Measurements from ENCODE around the gene AMBRA1.
"Not testable (repeated sequence)": the region's sequence is repeated elsewhere in the genome, so short reads cannot be mapped to it uniquely, and the experiment has no call there.

AMBRA1 gene

DNA sequence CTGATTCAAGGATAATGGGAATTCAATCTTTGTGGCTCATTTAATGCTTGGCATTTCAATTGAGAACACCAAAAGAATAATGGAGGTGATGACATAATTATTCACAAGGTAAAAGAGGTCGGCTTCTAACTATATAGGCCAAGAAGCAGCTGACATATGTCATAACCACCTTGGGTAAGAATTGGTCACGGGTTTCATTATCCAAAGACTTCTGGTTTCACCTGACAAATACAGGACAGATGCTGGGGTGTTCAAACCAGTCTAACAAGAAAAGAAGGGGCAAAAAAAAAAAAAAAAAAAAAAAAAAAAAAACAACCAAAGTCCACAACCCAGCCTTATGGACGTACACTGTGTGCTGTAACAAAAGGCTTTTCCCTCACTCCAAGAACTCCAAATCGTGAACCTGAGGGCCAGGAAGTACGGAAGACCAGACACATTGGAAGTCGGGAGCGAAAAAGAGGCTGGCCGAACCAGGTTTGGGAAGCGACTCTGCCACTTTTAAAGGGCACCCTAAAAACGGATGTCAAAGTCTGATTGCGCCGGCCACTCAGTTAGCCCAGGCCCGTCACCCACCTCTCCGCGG lies 22.8 kb upstream of the AMBRA1 start:
- no peak for DNase-seq

DNA sequence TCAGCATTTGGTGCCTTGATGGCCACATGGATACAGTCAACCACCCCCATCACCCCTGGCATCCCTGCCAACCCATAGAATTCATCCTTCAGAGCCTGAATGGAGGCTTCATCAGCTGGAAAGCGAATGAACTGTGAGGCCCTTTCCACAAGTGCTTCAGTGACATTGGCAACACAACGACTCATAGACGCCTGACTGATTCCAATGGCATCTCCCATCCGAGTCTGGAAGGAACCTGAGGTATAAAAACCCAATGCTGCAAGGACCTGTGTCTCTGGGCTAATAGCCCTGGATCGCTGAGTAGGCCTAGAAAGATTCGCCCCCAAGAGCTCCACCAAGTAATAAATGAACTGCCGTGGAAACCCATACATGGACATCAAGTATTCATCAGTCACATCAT lies 21.9 kb upstream of the AMBRA1 start:
- DNase-seq: no peak

DNA sequence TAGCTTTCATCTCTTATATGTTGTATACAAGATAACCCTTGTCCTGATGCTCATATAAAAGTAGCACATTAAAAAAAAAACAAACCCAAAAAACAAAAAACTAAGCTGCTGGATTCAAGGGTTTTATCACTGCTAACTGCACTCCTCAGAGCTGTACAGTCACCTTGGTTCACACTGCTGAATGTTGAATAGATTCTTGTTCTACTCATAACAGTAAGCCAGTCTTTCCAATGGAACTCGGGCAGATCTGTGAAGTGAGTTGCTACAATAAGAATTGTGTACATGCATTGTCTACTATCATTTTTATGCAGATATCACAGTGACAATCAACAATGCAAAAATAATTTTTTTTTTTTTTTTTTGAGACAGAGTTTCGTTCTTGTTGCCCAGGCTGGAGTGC lies 18.5 kb upstream of the AMBRA1 start:
- no peak for DNase-seq

DNA sequence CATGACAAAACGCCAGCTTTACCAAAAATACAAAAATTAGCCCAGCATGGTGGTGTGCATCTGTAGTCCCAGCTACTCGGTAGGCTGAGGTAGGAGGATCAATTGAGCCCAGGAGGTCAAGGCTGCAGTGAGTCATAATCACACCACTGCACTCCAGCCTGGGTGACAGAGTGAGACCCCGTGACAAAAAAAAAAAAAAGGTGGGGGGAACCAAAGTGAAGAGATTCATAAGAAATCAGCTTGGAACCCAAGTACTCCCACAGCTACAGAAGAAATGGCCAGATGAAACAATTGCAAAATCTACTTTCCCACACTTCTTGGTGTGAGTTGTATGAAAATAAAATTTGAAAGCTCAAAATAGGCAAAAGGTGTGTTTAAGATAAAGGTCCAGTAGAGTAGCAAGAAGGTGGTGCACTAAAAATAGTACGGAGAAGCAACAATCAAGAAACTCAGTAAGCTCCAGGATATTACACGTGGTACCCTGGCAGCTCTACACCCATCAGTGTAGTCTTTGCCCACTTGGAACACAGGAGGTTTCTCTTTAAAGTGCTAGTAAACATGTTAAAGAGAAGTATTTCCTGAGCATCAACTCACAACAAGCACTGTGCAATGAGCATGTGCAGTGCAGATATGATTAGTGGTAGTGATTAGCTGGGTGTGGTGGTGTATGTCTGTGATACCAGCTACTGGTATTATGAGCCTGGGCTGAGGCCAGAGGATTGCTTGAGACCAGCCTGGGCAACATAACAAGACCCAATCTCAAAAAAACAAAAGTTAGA lies 17.9 kb upstream of the AMBRA1 start:
- DNase-seq: no peak

DNA sequence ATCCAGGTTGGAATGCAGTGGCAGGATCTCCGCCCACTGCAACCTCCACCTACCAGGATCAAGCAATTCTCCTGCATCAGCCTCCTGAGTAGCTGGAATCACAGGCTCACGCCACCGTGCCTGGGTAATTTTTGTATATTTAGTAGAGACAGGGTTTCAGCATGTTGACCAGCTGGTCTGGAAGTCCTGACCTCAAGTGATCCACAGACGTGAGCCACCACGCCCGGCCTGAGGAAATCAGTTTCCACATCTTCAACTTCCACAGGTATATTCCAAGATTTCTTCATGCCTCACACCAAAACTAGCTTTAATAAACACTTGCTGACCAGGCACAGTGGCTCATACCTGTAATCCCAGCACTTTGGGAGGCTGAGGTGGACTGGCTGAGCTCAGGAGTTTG lies 15.6 kb upstream of the AMBRA1 start:
- no peak for DNase-seq

DNA sequence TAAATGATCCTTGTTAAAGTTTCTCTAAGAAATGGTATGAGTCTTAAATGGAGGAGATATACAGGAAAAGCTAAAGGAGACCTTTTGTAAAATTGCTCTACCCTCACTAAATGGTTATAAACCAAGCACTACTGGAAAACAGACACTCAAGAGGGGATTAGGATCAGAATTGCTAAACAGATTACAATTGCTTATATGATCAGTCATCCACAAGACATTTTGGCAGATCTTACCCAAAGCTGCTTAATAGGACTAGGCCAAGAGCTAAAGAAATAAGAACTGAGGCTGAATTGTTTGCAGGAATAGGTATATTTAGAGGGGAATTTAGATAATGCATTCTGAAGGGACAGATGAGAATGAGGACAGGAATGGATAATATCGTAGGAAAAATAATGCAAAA lies 13.7 kb upstream of the AMBRA1 start:
- DNase-seq: no peak

DNA sequence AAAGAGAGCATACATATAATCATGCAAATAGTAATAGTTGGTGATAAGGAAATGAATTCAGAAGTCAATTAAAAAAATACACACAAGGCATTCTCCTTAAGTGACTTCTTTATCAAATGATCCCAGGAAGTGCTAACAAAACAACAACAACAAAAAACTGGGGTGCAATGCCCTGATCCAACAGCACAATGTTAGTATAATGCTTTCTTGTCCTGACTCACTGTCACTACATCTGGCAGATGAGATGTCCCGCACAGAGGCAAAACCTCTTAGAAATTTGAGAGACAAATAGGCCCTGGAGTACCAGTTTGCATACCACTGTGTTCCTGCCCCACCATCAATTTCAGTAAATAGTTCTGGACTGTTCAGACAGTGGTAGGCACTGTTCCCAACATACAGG lies 11.0 kb upstream of the AMBRA1 start:
- DNase-seq: no peak

DNA sequence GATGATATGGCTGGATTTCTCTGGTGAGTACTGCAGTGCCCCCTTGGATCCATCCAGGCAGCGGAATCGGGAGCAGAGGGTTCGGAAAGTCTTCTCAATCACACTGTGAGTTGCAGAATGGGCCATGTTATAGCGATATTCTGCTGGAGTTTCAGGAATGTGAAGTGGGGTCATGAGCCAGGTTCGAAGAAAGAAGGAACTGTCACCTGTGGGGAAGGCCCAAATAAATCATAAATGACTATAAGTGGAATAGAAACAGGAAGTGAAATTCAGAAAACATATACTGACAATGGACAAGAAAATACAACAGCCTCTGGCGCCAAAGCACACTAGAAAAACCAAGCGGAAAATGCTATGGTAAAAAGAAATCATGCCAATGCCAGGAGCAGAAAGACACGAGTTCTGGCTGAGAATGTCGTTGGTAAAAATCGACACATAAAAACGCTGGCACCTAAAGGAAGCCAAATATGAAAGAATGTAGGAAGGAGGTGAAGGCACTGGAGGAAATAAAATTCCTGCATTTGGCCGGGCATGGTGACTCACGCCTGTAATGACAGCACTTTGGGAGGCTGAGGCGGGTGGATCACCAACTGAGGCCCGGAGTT lies 10.0 kb upstream of the AMBRA1 start:
- no peak for DNase-seq

DNA sequence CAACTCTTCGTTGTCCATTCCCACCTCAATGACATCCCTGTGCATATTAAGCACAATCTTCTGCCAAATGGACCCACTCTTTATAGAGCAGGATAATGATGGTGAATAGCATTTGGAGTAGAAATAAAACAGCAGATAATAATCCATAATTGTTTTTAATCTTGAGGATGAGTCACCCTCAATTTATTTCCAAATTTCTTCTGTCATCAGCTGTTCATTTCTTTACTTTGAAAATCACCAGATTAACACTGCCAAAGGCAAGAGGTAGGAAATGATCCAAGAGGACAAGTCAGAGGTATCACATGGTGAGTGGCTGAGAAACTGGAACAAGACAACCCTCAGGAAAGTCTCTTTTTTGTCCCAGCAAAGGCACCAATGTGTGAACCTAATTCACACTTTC lies 7.3 kb upstream of the AMBRA1 start:
- DNase-seq: no peak

DNA sequence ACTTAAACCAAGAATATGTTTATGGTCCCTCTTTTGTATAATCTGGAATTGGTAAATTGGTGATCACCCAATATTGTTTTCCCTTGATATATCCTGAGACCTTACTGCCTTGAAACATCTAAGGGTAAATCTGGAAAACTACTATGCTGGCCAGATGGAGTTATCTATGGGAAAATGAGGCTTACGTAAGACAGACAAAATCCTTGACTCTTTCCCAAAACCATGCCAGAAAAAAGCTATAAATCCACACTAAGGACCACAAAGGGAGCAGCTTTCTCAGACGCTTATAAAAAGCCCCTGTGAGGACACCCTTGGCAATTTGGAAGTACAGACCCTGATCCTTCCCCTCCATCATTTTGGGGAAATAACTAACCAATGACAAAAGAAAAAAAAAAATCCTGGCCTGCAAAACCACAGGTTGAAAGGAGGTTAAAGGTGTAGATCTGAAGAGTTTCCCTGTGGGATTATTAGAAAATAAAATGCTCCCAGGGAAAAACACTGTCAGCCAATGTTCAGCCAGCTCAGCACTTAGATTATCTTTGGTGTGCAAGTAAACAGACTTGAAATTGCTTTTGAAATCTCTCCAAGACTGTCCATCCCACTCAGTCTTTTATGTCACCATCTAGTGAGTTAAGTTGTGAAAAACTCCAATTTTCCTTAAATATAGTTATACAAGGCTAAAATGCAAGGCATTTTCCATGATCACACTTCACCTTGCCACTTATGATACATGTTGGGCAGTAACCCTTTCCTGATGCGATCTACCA lies 6.6 kb upstream of the AMBRA1 start:
- no peak for DNase-seq

DNA sequence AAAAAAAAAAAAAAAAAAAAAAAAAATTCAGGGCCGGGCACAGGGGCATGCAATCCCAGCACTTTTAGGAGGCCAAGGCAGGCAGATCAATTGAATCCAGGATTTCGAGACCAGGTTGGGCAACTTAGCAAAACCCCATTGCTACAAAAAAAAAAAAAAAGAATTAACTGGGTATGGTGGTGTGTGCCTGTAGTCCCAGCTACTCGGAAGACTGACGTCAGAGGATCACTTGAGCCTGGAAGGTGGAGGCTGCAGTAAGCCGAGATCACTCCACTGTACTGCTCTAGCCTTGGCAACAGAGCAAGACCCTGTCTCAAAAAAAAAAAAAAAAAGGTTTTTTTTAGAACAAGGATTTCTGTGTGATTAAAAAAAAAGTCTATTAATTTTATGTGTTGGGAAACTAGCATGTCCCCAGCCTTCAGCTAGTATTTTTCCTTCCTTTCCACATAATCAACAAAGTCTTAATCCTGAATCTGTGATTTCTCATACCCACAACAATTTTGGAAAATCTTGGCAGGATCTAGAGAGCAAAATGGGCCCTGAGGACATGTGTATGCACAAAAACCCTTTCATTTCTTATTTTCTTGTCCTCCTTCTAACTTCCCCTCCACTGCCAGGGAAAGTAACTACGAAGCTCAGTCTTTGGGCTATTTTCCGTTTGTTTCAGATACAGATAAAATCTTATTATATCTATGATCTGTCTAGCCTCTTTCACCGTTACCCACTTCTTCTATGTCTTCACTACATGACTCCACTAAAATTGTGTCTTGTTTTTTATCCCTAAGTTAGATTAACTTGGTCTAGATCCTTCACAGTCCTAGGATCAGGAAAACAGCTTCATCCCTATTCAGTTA lies 5.7 kb upstream of the AMBRA1 start:
- no peak for DNase-seq

DNA sequence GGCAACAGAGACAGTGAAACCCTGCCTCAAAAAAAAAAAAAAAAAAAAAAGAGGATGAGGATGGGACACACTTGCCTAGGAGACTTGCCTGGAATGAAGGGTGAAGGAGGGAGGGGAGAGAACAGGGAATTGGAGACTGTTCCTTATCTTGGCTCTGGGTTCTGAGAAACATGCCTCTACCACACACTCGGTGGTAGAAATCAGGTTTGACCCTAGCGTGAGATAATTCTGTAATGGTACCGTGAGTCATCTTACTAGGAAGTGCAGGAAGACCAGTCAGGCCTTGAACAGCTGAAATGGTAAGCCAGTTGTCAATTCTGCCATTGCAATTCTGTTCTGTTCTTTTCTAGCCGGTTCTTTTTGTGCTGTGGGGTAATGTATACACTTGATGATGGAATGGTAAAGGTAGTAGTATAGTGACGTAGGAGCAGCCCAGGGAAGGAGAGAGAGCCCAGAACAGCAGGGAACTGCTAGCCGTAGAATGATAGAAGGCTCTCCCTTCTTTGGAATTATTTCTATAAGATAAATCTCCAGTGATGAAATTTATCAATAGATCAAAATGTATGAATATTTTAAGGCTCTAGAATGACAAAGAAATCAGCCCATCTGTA lies 3.9 kb upstream of the AMBRA1 start:
- no peak for DNase-seq

DNA sequence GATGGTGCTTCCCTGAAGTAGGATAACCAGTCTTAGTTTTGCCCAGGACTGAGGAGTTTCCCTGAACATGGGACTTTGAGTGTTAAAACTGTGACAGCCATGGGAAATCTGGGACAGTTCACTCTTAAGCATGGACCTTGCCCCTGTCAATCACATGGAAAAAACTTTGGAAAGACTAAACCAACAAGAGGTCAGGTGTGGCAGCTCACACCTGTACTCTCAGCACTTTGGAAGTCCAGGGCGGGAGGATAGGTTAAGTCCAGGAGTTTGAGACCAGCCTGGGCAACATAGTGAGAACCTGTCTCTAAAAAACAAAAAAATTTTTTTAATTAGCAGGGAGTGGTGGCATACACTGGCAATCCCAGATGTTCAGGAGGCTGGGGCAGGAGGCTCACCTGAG lies 3.3 kb upstream of the AMBRA1 start:
- no peak for DNase-seq

DNA sequence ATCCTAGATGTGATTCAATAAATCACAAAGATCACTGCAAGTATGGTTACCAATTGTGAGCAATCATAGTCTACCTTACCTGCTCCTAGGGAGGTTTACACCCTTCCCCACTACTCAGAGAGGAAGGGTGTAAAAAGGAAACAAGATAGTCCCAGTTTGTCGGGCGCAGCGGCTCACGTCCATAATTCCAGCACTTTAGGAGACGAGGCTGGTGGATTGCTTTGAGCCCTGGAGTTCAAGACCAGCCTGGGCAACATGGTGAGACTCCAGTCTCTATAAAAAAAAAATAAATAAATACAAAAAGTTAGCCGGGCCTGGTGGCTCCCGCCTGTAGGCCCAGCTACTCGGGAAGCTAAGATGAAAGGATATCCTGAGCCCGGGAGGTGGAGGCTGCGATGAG lies 962 bp upstream of the AMBRA1 start:
- no peak for DNase-seq

DNA sequence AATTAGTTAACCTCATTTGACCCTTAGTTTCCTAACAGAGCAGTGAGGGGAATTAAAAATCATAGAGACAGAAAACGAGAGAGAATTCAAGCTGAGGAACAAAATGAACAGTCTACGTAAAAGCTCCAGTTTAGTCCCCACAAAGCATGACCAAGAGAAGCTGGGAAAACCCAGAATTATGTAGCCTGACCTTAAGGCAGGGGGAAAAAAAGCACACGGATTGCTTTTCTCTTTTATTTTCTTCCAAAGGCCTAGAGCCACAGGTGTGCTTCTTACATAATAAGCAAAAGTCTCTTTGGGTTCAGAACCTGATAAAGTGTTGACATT lies 514 bp upstream of the AMBRA1 start:
- DNase-seq: no peak

DNA sequence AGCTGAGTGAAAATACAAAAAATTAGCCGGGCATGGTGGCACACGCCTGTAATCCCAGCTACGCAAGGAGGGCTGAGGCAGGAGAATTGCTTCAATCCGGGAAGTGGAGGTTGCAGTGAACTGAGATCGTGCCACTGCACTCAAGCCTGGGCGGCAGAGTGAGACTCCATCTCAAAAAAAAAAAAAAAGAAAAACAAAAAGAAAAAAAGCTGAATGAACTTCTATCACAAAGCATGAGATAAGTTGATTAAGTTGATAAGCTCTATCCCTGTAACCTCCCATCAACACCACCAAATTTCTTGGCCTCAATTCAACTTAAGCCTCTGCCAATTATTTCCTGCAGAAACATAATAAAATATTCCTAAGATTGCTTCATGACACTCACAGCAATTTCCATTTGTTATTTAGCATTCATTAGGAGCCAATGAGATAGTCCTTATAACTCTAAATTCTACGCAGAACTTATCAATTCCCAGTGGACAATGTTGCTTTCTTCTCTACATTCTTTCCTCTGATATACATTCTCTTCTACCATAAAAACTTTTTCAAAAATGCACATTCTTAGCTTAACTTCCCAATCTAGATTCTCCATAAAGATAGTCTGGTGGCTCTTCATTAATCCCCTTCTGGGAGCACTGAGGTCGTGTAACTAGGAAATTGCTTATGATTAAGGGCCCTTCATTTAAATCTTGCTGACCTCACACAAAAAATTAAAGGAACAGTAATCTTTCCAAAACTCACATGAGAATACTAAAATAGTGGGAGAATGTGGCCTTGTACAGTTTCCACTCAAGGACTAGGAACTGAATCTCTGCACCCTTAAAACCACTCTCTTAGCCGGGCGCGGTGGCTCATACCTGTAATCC lies 2.9 kb downstream of the AMBRA1 start:
- no peak for DNase-seq

DNA sequence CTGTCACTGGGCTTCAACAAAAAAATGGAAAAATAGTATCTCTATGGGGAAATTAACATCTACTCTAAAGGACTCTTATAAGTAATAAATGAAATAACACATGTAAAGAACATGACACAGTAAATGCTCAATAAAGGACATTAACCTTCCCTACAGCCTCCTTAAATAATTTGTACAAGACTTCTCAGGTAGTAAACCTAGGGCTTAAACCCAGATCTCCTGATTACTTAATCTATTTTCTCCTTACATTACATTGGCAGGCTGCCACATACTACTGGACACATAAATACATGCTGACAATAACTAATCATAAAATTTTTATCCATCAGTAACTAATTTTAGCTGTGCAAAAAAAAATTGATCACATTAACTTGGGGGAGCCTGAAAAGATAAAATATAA lies 4.9 kb downstream of the AMBRA1 start:
- DNase-seq: no peak

DNA sequence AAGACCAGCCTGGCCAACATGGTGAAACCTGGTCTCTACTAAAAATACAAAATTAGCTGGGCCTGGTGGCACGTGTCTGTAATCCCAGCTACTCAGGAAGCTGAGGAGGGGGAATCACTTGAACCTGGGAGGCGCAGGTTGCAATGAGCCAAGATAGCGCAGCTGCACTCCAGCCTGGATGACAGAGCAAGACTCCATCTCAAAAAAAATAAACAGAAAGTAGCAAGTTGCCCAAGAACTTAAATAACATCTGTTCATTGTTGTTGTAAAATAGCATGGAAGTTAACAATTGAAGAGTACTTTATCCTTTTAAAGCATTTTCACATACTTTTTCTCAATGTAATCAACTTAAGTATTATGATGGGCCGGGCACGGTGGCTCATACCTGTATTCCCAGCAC lies 5.7 kb downstream of the AMBRA1 start:
- no peak for DNase-seq

DNA sequence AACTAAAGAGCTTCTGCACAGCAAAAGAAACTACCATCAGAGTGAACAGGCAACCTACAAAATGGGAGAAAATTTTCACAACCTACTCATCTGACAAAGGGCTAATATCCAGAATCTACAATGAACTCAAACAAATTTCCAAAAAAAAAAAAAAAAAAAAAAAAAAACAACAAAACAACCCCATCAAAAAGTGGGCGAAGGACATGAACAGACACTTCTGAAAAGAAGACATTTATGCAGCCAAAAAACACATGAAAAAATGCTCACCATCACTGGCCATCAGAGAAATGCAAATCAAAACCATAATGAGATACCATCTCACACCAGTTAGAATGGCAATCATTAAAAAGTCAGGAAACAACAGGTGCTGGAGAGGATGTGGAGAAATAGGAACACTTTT lies 10.3 kb downstream of the AMBRA1 start:
- DNase-seq: not testable (repeated sequence)

DNA sequence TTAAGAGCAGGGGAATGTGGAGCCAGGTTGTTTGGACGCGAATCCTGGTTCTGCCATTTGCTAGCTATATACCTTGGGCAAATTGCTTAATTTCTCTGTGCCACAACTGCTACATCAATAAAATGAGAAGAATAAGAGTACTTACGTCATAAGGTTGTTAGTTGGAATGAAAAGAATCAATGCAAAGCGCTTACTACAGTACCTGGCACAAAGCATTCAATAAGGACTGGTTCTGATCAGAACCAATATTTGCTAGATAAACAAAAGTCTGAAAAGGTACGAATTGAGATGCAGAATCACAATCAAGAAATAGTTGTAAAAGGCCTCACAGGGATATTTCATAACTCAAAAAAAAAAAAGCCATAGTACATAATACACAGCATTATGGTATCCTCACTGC lies 11.2 kb downstream of the AMBRA1 start:
- DNase-seq: no peak

DNA sequence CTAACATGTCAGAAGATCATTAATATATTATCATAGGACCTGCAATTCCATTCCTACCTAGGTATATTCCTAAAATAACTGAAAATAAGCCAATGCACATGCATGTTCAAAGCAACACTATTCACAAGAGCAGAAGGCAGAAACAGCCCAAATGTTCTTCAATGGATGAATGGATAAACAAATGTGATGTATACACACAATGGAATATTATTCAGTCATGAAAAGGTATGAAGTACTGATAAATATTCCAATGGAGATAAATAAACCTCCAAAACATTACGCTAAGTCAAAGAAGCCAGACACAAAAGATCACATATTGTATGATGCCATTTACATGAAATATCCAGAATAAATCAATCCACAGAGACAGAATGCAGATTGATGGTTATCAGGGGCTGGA lies 16.8 kb downstream of the AMBRA1 start:
- DNase-seq: no peak

DNA sequence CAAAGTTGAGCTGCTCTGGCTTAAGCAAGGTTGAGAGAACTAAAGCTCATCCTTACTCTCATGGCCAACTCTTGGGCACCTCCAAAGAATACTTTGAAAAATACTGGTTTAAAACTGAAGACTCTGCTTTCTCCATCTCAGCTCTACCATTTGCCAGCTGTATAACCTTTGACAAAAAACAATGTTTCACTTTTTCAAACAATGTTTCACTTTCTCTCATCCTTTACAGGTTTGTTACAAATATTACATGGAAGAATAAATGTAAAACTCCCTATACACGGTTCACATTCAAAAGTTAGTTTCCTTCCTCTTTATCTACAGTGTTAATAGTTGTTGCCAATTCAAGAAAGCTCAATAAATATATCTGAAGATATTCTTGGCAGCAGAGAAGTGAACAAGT lies 19.2 kb downstream of the AMBRA1 start:
- no peak for DNase-seq
